HEK293 (cell line): ENCODE results near the gene PTPRN2.

Source experiments
- KLF16 ChIP-seq: fragments of 450-650 bp; formaldehyde crosslinking; IDR thresholded peaks from 2 replicates; pipeline ENCODE4 v1.5.1; 2017; ENCODE audit warnings: missing biosample characterization, missing genetic modification characterization
- MYNN ChIP-seq: fragments of 450-650 bp; formaldehyde crosslinking; IDR thresholded peaks from 2 replicates; pipeline ENCODE4 v1.5.1; 2016; ENCODE audit warnings: missing biosample characterization, missing genetic modification characterization, borderline replicate concordance
- PRDM10 ChIP-seq: fragments of 450-650 bp; formaldehyde crosslinking; IDR thresholded peaks from 2 replicates; pipeline ENCODE4 v1.5.1; 2016; ENCODE audit warnings: missing biosample characterization, missing genetic modification characterization
- SETDB1 ChIP-seq: IDR thresholded peaks from one replicate; pipeline ENCODE4 v1.6.1; 2017; ENCODE audit warnings: mild to moderate bottlenecking, low read length, moderate library complexity, mixed read lengths; ENCODE audit not compliant: insufficient read length
- SP2 ChIP-seq: fragments of 450-650 bp; formaldehyde crosslinking; IDR thresholded peaks from 2 replicates; pipeline ENCODE4 v1.5.1; 2016; ENCODE audit warnings: missing biosample characterization, missing genetic modification characterization
- YY2 ChIP-seq: fragments of 450-650 bp; formaldehyde crosslinking; IDR thresholded peaks from 2 replicates; pipeline ENCODE4 v1.5.1; 2016; ENCODE audit warnings: missing biosample characterization, missing genetic modification characterization
- ZBTB7A ChIP-seq: fragments of 450-650 bp; formaldehyde crosslinking; IDR thresholded peaks from 2 replicates; pipeline ENCODE4 v1.5.1; 2016; ENCODE audit warnings: low read depth, missing biosample characterization, missing genetic modification characterization
- ZNF174 ChIP-seq: fragments of 450-650 bp; formaldehyde crosslinking; IDR thresholded peaks from 2 replicates; pipeline ENCODE4 v1.5.0; 2017; ENCODE audit warnings: missing biosample characterization, mild to moderate bottlenecking, missing genetic modification characterization
- ZNF184 ChIP-seq: fragments of 450-650 bp; IDR thresholded peaks from 2 replicates; pipeline ENCODE4 v1.5.1; 2018; ENCODE audit warnings: missing biosample characterization, mild to moderate bottlenecking, missing genetic modification characterization
- ZNF24 ChIP-seq: fragments of 450-650 bp; formaldehyde crosslinking; IDR thresholded peaks from 2 replicates; pipeline ENCODE4 v1.5.1; 2016; ENCODE audit warnings: missing biosample characterization, missing genetic modification characterization
- ZNF341 ChIP-seq: fragments of 450-650 bp; formaldehyde crosslinking; IDR thresholded peaks from 2 replicates; pipeline ENCODE4; 2016; ENCODE audit warnings: low read depth, missing biosample characterization, missing genetic modification characterization
- ZNF629 ChIP-seq: fragments of 450-650 bp; formaldehyde crosslinking; IDR thresholded peaks from 2 replicates; pipeline ENCODE4 v1.5.1; 2017; ENCODE audit warnings: missing biosample characterization, missing genetic modification characterization
- TF ChIP-seq, protein P1 (sequence below): fragments of 450-650 bp; formaldehyde crosslinking; IDR thresholded peaks from 2 replicates; pipeline ENCODE4 v1.5.1; 2016; ENCODE audit warnings: missing biosample characterization, missing genetic modification characterization
- TF ChIP-seq, protein P2 (sequence below): fragments of 450-650 bp; formaldehyde crosslinking; IDR thresholded peaks from 2 replicates; pipeline ENCODE4 v1.5.1; 2016; ENCODE audit warnings: missing biosample characterization, missing genetic modification characterization

GRCh38 chr7:158550394-158550700 lies 37.3 kb downstream of the PTPRN2 start:
- TF ChIP-seq ZNF184 (no peak), SP2 (tag by site-specific recombination) (no peak), KLF16 (no peak), PRDM10 (no peak), YY2 (tag by site-specific recombination) (no peak), ZNF24 (tag by site-specific recombination) (no peak), SETDB1 (no peak), ZNF174 (tag by site-specific recombination) (no peak), ZBTB7A (tag by site-specific recombination) (no peak), ZNF341 (no peak), ZNF629 (tag by site-specific recombination) (no peak), MYNN (tag by site-specific recombination) (no peak)
- TF ChIP-seq, protein P1, sequence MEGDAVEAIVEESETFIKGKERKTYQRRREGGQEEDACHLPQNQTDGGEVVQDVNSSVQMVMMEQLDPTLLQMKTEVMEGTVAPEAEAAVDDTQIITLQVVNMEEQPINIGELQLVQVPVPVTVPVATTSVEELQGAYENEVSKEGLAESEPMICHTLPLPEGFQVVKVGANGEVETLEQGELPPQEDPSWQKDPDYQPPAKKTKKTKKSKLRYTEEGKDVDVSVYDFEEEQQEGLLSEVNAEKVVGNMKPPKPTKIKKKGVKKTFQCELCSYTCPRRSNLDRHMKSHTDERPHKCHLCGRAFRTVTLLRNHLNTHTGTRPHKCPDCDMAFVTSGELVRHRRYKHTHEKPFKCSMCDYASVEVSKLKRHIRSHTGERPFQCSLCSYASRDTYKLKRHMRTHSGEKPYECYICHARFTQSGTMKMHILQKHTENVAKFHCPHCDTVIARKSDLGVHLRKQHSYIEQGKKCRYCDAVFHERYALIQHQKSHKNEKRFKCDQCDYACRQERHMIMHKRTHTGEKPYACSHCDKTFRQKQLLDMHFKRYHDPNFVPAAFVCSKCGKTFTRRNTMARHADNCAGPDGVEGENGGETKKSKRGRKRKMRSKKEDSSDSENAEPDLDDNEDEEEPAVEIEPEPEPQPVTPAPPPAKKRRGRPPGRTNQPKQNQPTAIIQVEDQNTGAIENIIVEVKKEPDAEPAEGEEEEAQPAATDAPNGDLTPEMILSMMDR (tag by site-specific recombination) = no peak
- TF ChIP-seq, protein P2, sequence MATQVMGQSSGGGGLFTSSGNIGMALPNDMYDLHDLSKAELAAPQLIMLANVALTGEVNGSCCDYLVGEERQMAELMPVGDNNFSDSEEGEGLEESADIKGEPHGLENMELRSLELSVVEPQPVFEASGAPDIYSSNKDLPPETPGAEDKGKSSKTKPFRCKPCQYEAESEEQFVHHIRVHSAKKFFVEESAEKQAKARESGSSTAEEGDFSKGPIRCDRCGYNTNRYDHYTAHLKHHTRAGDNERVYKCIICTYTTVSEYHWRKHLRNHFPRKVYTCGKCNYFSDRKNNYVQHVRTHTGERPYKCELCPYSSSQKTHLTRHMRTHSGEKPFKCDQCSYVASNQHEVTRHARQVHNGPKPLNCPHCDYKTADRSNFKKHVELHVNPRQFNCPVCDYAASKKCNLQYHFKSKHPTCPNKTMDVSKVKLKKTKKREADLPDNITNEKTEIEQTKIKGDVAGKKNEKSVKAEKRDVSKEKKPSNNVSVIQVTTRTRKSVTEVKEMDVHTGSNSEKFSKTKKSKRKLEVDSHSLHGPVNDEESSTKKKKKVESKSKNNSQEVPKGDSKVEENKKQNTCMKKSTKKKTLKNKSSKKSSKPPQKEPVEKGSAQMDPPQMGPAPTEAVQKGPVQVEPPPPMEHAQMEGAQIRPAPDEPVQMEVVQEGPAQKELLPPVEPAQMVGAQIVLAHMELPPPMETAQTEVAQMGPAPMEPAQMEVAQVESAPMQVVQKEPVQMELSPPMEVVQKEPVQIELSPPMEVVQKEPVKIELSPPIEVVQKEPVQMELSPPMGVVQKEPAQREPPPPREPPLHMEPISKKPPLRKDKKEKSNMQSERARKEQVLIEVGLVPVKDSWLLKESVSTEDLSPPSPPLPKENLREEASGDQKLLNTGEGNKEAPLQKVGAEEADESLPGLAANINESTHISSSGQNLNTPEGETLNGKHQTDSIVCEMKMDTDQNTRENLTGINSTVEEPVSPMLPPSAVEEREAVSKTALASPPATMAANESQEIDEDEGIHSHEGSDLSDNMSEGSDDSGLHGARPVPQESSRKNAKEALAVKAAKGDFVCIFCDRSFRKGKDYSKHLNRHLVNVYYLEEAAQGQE (tag by site-specific recombination) = no peak
